Measurements from ENCODE around the gene SLAMF6. TPM values are rescaled to one million over a fixed set of nuclear protein-coding genes. Genes with fewer than 3 reads are reported as not detected.
A peak's percentile ranks its signal among the peaks of the same experiment; 100 is the strongest.

The SLAMF6 gene
- total RNA-seq, 1 experiment from 2014 or later: not detected

- no TSS peak for BruUV-seq (replicated peaks)
- H3K4me3 Mint-ChIP-seq (ENCODE audit: unreplicated experiment): no peak overlapping the region
- H3K36me3 Mint-ChIP-seq (ENCODE audit: insufficient read depth, unreplicated experiment): no peaks in the 10 kb centered on the region
Observed at GRCh38 chr1:160552425-160552824, 29.4 kb upstream of the SLAMF6 start.

GRCh38 chr1:160550572-160551034, 27.5 kb upstream of the SLAMF6 start:
- ChIA-PET POLR2A (no interaction called here), CTCF (interaction anchor here (0.6 kb wide), 2 partner anchors 8 to 10 kb away, joined by 3 read pairs; no protein-coding TSS in a partner anchor)
- Mint-ChIP-seq H3K4me1 (ENCODE audit: insufficient read depth, unreplicated experiment) (no peaks in the 10 kb centered on the region), H3K27me3 (ENCODE audit: insufficient read depth, unreplicated experiment) (peaks cover 4% of the 10 kb centered on the region), H3K9me3 (ENCODE audit: unreplicated experiment) (no peaks in the 10 kb centered on the region), H3K4me3 (ENCODE audit: unreplicated experiment) (no peak overlapping the region), H3K36me3 (ENCODE audit: insufficient read depth, unreplicated experiment) (no peaks in the 10 kb centered on the region), H3K27ac (ENCODE audit: low read depth, unreplicated experiment) (no peak overlapping the region)
- DNase-seq (ENCODE audit: unreplicated experiment): no peak
- no TSS peak for BruUV-seq (replicated peaks)
- TF ChIP-seq, protein P1, sequence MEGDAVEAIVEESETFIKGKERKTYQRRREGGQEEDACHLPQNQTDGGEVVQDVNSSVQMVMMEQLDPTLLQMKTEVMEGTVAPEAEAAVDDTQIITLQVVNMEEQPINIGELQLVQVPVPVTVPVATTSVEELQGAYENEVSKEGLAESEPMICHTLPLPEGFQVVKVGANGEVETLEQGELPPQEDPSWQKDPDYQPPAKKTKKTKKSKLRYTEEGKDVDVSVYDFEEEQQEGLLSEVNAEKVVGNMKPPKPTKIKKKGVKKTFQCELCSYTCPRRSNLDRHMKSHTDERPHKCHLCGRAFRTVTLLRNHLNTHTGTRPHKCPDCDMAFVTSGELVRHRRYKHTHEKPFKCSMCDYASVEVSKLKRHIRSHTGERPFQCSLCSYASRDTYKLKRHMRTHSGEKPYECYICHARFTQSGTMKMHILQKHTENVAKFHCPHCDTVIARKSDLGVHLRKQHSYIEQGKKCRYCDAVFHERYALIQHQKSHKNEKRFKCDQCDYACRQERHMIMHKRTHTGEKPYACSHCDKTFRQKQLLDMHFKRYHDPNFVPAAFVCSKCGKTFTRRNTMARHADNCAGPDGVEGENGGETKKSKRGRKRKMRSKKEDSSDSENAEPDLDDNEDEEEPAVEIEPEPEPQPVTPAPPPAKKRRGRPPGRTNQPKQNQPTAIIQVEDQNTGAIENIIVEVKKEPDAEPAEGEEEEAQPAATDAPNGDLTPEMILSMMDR (IDR thresholded peaks at IDR 0.05; ENCODE audit: unreplicated experiment): peak; percentile 21
- intact Hi-C loops (cut with micrococcal nuclease): no loop called here

More at GRCh38 chr1:160552425-160552824, 29.4 kb upstream of the SLAMF6 start:
- ChIA-PET POLR2A (interaction anchor here (0.7 kb wide), 1 partner anchor 876 kb away, joined by 3 read pairs; no protein-coding TSS in a partner anchor), CTCF (interaction anchor here (1.0 to 2.3 kb wide), 4 partner anchors 12 to 124 kb away, joined by 3 to 6 read pairs (median 4); no protein-coding TSS in a partner anchor)
- Mint-ChIP-seq H3K27me3 (ENCODE audit: insufficient read depth, unreplicated experiment) (peaks cover 19% of the 10 kb centered on the region), H3K27ac (ENCODE audit: low read depth, unreplicated experiment) (no peak overlapping the region), H3K4me1 (ENCODE audit: insufficient read depth, unreplicated experiment) (no peaks in the 10 kb centered on the region), H3K9me3 (ENCODE audit: unreplicated experiment) (no peaks in the 10 kb centered on the region)
- intact Hi-C loops (cut with micrococcal nuclease): no loop called here
- no peak for DNase-seq (ENCODE audit: unreplicated experiment)
- TF ChIP-seq, protein P1 (IDR thresholded peaks at IDR 0.05; ENCODE audit: unreplicated experiment): no peak

DNA sequence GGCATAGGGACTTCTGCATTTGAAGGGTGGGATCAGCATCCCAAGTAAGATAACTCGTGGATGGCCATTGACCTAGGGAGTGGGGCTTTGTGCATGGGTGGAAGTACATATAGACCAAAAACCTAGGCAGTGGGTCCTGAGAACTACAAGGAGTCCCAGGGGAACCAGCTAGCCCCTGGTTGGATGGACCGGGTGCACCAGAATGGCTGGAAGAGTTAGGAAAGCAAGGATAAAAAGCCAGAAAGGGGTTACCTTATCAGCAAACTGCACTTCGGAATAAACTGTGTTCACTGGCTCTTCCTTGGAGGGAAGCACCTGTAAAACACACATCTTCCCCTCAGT, 26.6 kb upstream of the SLAMF6 start:
- intact Hi-C loops (cut with micrococcal nuclease): no loop called here
- BruUV-seq (replicated peaks): no TSS peak
- no peak overlapping the region for H3K27ac Mint-ChIP-seq (ENCODE audit: low read depth, unreplicated experiment)
- ChIA-PET CTCF (interaction anchor here (0.7 kb wide), 1 partner anchor 35 kb away, joined by 3 read pairs; no protein-coding TSS in a partner anchor), POLR2A (no interaction called here)
- no peak for DNase-seq (ENCODE audit: unreplicated experiment)
- H3K4me3 Mint-ChIP-seq (ENCODE audit: unreplicated experiment): no peak overlapping the region
- no peaks in the 10 kb centered on the region for H3K27me3 Mint-ChIP-seq (ENCODE audit: insufficient read depth, unreplicated experiment)
- H3K36me3 Mint-ChIP-seq (ENCODE audit: insufficient read depth, unreplicated experiment): no peaks in the 10 kb centered on the region
- no peaks in the 10 kb centered on the region for H3K9me3 Mint-ChIP-seq (ENCODE audit: unreplicated experiment)
- TF ChIP-seq, protein P1 (IDR thresholded peaks at IDR 0.05; ENCODE audit: unreplicated experiment): no peak
- H3K4me1 Mint-ChIP-seq (ENCODE audit: insufficient read depth, unreplicated experiment): no peaks in the 10 kb centered on the region

DNA sequence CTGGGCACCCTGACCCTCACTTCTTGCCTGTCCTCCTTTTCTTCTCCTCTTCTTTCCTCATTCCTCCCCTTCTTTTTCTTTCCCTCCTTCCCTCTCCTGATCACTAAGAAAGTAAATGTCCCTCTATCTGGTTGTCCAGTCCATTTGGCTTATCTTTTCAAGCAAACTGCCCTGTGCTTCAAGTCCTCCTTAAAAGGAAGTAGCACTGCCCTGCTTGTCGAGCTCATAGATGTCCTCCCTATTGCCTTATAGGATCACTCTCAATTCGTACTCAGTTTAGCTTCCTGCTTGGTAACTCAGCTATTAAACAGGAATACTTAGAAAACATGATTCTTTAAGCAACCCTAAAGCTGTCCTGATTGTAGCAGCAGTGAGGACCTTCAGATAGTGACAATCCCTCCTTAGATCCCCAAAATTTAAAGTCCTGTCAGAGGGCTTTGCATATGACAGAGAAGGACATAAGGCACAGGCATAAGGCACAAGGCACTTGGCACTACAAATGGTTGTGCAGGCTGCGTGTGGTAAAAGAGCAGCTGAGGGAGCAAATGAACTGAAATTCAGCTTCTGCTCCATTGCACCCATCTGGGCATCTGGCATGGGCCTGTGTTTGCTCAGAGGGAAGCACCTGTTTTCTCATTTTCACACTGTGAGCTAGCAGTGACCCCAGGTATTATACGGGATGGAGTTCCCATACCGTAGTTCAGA, 26.1 kb upstream of the SLAMF6 start:
- intact Hi-C loops (cut with micrococcal nuclease): no loop called here
- Mint-ChIP-seq H3K4me3 (ENCODE audit: unreplicated experiment) (no peak overlapping the region), H3K36me3 (ENCODE audit: insufficient read depth, unreplicated experiment) (no peaks in the 10 kb centered on the region), H3K4me1 (ENCODE audit: insufficient read depth, unreplicated experiment) (no peaks in the 10 kb centered on the region), H3K27me3 (ENCODE audit: insufficient read depth, unreplicated experiment) (no peaks in the 10 kb centered on the region), H3K27ac (ENCODE audit: low read depth, unreplicated experiment) (no peak overlapping the region), H3K9me3 (ENCODE audit: unreplicated experiment) (no peaks in the 10 kb centered on the region)
- ChIA-PET CTCF (no interaction called here), POLR2A (no interaction called here)
- TF ChIP-seq, protein P1 (IDR thresholded peaks at IDR 0.05; ENCODE audit: unreplicated experiment): no peak
- DNase-seq (ENCODE audit: unreplicated experiment): no peak
- BruUV-seq (replicated peaks): no TSS peak
